Measurements from ENCODE around the gene TIMM23.
"Not testable (repeated sequence)": the region's sequence is repeated elsewhere in the genome, so short reads cannot be mapped to it uniquely, and the experiment has no call there.

The TIMM23 gene, protein sequence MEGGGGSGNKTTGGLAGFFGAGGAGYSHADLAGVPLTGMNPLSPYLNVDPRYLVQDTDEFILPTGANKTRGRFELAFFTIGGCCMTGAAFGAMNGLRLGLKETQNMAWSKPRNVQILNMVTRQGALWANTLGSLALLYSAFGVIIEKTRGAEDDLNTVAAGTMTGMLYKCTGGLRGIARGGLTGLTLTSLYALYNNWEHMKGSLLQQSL

GRCh38 chr10:45972106-45972812, at the start of gene TIMM23:
TSS of gene TIMM23 (plus strand) at chr10:45972489. CDS start at chr10:45972625, 136 bp downstream.
- DNase-seq = peak; percentile 93

GRCh38 chr10:45926790-45927189, 45.5 kb upstream of the TIMM23 start:
- not testable (repeated sequence) for DNase-seq

- DNase-seq = not testable (repeated sequence)
Measured at GRCh38 chr10:45931305-45931704, 41.0 kb upstream of the TIMM23 start.

GRCh38 chr10:45934788-45935187, 37.5 kb upstream of the TIMM23 start:
- not testable (repeated sequence) for DNase-seq

DNA sequence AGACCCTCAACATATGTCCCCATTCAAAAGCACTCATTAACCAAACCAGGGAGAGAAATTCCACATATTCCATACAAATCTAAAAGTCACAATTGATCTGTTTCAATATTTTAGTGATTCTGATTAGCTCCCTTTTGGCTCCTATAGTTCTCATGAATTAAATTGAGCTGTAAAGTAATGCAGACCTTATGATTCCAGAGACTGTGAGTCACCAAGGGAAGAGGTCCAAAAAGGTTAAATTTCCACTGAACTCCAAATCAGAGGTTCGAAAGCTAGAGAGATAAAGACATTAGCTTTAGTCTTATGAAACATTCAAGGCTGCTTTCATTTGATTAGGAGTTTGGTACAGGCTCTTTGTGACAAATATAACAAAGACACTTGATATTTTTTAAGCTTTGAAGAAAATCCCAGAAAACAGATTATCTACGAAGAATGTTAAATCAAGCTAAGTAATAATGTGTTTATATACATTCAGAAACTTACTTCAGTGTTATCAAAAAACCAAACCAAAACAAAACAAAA, 33.1 kb upstream of the TIMM23 start:
- DNase-seq = not testable (repeated sequence)

DNA sequence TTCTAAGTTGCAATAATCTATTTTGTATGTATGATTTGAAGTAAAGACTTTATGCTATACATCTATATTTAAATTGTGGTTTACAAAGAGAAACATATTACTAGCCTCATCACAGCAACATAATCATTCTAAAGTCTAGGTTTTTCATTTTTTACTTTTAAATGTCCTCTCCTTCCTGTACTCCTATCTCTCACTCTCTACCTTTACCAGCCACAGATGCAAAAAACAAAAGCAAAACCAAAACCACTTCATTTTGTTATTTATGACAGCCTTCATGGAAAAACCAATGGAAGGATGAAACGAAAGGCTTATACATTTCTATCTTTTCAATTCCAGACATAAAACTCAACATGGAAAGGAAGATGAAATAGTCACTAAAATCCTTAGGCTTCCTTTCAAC, 31.1 kb upstream of the TIMM23 start:
- DNase-seq = not testable (repeated sequence)

GRCh38 chr10:45945476-45945875, 26.8 kb upstream of the TIMM23 start:
- not testable (repeated sequence) for DNase-seq

- not testable (repeated sequence) for DNase-seq
Measured at GRCh38 chr10:45947363-45947762, 24.9 kb upstream of the TIMM23 start.

GRCh38 chr10:45948801-45949200, 23.5 kb upstream of the TIMM23 start:
- not testable (repeated sequence) for DNase-seq

DNA sequence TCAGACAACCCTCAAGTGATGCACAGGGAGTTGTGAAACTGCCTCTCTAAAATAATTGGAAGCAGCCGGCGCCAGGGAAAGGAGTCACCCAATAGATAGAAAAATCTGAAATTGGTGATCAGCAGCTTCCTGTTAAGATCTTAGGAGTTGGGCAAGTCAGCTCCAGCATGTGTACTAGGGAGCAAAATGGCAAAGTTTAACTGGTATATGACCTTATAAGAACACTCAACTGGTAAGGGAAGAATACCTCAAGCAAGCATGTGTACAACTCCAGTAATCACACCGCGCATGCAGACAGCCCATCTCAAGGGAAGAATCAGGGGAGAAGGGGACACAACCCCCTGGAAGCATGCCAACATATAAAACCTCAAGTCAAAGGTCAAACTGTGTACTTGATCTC, 17.9 kb upstream of the TIMM23 start:
- DNase-seq = not testable (repeated sequence)

DNA sequence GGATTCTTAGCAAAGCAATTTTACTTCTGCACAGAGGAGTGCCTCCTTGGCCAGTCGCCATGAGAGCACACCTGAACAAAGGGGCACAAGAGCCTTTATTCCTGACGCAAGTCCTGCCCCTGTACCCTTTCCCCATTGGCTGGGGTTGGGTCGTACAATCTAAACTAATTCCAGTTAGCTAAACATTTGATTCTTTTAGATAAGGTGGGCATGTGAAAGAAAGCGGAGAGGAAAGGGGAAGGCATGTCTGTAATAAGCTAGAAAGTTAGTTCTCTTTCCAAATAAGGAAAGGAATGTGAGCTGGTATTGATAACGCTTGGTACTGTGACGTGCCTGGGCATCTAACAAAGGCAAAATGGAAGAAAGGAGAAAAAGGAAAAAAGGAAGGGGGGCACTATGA, 15.7 kb upstream of the TIMM23 start:
- DNase-seq = not testable (repeated sequence)

DNA sequence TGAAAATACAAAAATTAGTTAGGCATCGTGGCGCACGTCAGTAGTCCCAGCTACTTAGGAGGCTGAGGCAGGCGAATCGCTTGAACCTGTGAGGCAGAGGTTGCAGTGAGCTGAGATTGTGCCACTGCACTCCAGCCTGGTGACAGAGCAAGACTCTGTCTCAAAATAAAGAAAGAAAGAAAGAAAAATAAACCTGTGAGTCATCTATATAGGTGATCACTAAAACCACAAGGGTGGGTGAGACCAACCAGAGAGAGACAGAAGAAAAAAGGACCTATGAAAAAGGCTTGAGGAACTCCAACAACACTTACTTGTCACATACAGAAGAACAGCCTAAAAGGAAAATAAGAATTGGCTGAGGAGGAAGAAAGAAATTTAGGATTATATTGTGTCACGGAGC, 14.4 kb upstream of the TIMM23 start:
- not testable (repeated sequence) for DNase-seq

GRCh38 chr10:45962686-45963452, 9.4 kb upstream of the TIMM23 start:
- DNase-seq = not testable (repeated sequence)

GRCh38 chr10:45971019-45971418, 1.3 kb upstream of the TIMM23 start:
- DNase-seq = not testable (repeated sequence)

- DNase-seq = peak; percentile 8
Measured at GRCh38 chr10:45971742-45972105, 565 bp upstream of the TIMM23 start.

GRCh38 chr10:45972813-45973169, 502 bp downstream of the TIMM23 start:
- DNase-seq = not testable (repeated sequence)

GRCh38 chr10:45974041-45974440, 1.8 kb downstream of the TIMM23 start:
- not testable (repeated sequence) for DNase-seq

GRCh38 chr10:45978554-45978953, 6.3 kb downstream of the TIMM23 start:
- not testable (repeated sequence) for DNase-seq

GRCh38 chr10:45981367-45981766, 9.1 kb downstream of the TIMM23 start:
- DNase-seq = not testable (repeated sequence)

DNA sequence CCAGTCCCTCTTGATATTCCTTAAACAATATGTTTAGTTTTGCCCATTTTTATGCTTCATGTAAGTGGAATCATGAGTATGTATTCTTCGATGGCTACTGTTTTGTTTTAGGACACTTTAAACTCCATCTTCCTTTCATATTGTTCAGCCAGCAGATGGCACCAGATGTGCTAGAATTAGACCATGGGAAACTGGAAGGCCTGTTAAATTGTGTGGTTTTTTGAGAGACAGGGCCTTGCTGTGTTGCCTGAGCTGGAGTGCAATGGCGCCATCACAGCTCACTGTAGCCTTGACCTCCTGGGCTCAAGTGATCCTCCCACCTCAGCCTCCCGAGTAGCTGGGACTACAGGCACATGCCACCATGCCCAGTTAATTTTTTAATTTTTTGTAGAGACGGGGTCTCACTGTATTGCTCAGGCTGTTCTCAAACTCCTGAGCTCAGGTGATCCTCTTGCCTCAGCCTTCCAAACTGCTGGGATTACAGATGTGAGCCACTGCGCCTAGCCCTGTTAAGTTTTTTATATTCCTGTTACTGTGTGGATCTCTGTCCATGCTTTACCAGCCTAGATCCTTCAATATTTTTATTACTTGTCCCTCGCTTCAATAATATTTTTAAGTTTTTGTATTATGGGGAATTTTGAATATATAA, 11.4 kb downstream of the TIMM23 start:
- DNase-seq = peak; percentile 46

- DNase-seq = not testable (repeated sequence)
Measured at GRCh38 chr10:45984473-45984872, 12.2 kb downstream of the TIMM23 start.

DNA sequence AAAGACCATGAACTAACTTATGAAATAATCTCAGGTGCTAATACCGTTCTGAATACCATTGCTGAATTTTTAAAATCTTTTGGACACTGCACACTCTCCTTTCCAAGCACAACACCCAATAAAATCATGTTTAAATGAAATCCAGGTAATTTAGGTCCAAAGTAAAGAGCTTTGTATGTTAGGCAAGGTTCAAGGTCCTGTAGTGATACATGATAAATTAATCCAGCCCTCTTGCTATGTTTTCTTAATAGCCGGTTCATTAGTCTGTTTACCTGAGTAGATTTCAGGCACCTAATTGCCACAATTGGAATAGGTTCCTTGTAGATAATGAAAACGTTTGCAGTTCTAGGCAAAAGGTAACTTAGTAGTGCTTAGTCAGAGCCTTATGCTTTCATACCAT, 13.3 kb downstream of the TIMM23 start:
- not testable (repeated sequence) for DNase-seq

- DNase-seq = no peak
Measured at GRCh38 chr10:45997557-45997956, 25.3 kb downstream of the TIMM23 start.
